GM19395 (cell line): ENCODE results near the gene TTLL6.
"Not testable (repeated sequence)": the region's sequence is repeated elsewhere in the genome, so short reads cannot be mapped to it uniquely, and the experiment has no call there.

Experiments
- ATAC-seq: cut with Tn5 transposase; IDR thresholded peaks from one replicate; pipeline ENCODE4 v1.9.1; 2021; ENCODE audit warnings: mild to moderate bottlenecking, moderate library complexity; ENCODE audit not compliant: unreplicated experiment

The TTLL6 gene

GRCh38 chr17:48816438-48816773 lies 623 bp downstream of the TTLL6 start:
- ATAC-seq = no peak

GRCh38 chr17:48815311-48815710 lies 1.7 kb downstream of the TTLL6 start:
- ATAC-seq = no peak

- ATAC-seq = no peak
Observed at GRCh38 chr17:48814504-48814903, 2.5 kb downstream of the TTLL6 start.

- ATAC-seq = no peak
Observed at GRCh38 chr17:48812001-48812400, 5.0 kb downstream of the TTLL6 start.

- ATAC-seq = no peak
Observed at GRCh38 chr17:48809182-48809581, 7.8 kb downstream of the TTLL6 start.

GRCh38 chr17:48804936-48805411 lies 12.1 kb downstream of the TTLL6 start:
- ATAC-seq = no peak

GRCh38 chr17:48800626-48801217 lies 16.3 kb downstream of the TTLL6 start:
- ATAC-seq = no peak

GRCh38 chr17:48799069-48799723 lies 17.8 kb downstream of the TTLL6 start:
- ATAC-seq = no peak

- not testable (repeated sequence) for ATAC-seq
Observed at GRCh38 chr17:48796163-48796522, 20.9 kb downstream of the TTLL6 start.

- ATAC-seq = no peak
Observed at GRCh38 chr17:48795444-48796162, 21.4 kb downstream of the TTLL6 start.

- no peak for ATAC-seq
Observed at GRCh38 chr17:48792033-48792798, 24.8 kb downstream of the TTLL6 start.

- ATAC-seq = no peak
Observed at GRCh38 chr17:48791128-48792032, 25.6 kb downstream of the TTLL6 start.

- no peak for ATAC-seq
Observed at GRCh38 chr17:48790607-48791127, 26.4 kb downstream of the TTLL6 start.

- ATAC-seq = no peak
Observed at GRCh38 chr17:48787828-48788227, 29.2 kb downstream of the TTLL6 start.

- no peak for ATAC-seq
Observed at GRCh38 chr17:48779421-48779820, 37.6 kb downstream of the TTLL6 start.

GRCh38 chr17:48776602-48777001 lies 40.4 kb downstream of the TTLL6 start:
- no peak for ATAC-seq

GRCh38 chr17:48773245-48773644 lies 43.8 kb downstream of the TTLL6 start:
- no peak for ATAC-seq

- ATAC-seq = no peak
Observed at GRCh38 chr17:48770954-48771353, 46.1 kb downstream of the TTLL6 start.

- ATAC-seq = no peak
Observed at GRCh38 chr17:48769009-48769675, 47.9 kb downstream of the TTLL6 start.
